ENCODE results near the gene ZNF275.

GRCh38 chrX:153375571-153375970 is 41.6 kb downstream of the ZNF275 start:
- TF ChIP-seq CTCF (IDR thresholded peaks at IDR 0.05) (no peak), POLR2A (IDR thresholded peaks at IDR 0.05) (no peak), EP300 (IDR thresholded peaks at IDR 0.05) (no peak)

Measured in tibial nerve (tissue), 4 donors.